ENCODE data around the gene PKN2. TPM values are rescaled to one million over a fixed set of nuclear protein-coding genes. Genes with fewer than 3 reads are reported as not detected.

Gene PKN2
- total RNA-seq, 1 donor from 2014 or later: 72.8 TPM

DNA sequence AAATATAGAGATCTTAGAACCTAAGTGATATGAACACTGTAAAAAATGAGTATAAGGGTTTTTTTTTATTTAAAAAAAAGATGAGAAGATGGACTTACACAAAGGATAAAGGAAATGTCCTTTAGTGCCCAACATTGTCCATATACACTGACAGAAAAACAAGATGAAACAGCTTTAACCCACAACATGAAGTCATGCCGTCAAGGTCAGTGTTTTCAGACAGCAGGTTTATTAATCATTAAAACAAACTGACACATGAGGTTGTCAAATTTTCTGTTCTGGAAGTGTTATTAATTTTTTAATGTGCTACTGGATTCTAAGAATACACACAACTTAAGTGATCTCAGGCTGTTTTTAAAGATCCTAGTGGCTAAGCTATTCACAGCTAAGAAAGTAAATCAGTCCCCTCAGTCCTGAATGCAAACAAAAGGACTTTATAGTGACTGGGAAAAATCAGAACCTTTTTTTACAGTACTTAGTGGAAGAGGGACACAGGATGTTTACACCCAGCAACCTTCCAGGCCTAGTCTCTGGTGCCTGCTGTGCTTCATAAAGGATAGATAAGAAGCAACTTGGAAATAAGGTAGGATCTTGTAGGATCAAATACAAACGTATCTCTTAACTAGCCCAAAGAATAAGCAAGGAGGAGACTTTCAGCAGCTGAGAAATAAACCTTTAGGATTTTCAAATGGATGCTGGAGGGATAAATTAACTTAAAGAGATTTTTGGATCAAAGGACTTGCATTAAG lies 21.9 kb upstream of the PKN2 start:
- no peak overlapping the region for H3K4me3 Mint-ChIP-seq (ENCODE audit: low read depth)
- H3K9me3 Mint-ChIP-seq (ENCODE audit: low read depth): no peaks in the 10 kb centered on the region
- H3K27me3 Mint-ChIP-seq: no peaks in the 10 kb centered on the region
- TF ChIP-seq CTCF (IDR thresholded peaks at IDR 0.05; ENCODE audit: unreplicated experiment): no peak
- no peaks in the 10 kb centered on the region for H3K36me3 Mint-ChIP-seq (ENCODE audit: insufficient read depth)
- peaks cover 2% of the 10 kb centered on the region for H3K4me1 Mint-ChIP-seq (ENCODE audit: low read depth)
- no peak for DNase-seq (ENCODE audit: low spot score, unreplicated experiment)
- no peak overlapping the region for H3K27ac Mint-ChIP-seq

- H3K27me3 Mint-ChIP-seq: no peaks in the 10 kb centered on the region
- peaks cover 2% of the 10 kb centered on the region for H3K4me1 Mint-ChIP-seq (ENCODE audit: low read depth)
- H3K4me3 Mint-ChIP-seq (ENCODE audit: low read depth): no peak overlapping the region
- DNase-seq (ENCODE audit: low spot score, unreplicated experiment): no peak
- TF ChIP-seq CTCF (IDR thresholded peaks at IDR 0.05; ENCODE audit: unreplicated experiment): no peak
- no peaks in the 10 kb centered on the region for H3K9me3 Mint-ChIP-seq (ENCODE audit: low read depth)
- no peaks in the 10 kb centered on the region for H3K36me3 Mint-ChIP-seq (ENCODE audit: insufficient read depth)
- H3K27ac Mint-ChIP-seq: no peak overlapping the region
These were observed 21.4 kb upstream of the PKN2 start for GRCh38 chr1:88662723-88663122.

GRCh38 chr1:88668405-88668804 lies 15.7 kb upstream of the PKN2 start:
- Mint-ChIP-seq H3K27me3 (no peaks in the 10 kb centered on the region), H3K4me3 (ENCODE audit: low read depth) (no peak overlapping the region), H3K4me1 (ENCODE audit: low read depth) (no peaks in the 10 kb centered on the region), H3K27ac (no peak overlapping the region), H3K9me3 (ENCODE audit: low read depth) (no peaks in the 10 kb centered on the region), H3K36me3 (ENCODE audit: insufficient read depth) (no peaks in the 10 kb centered on the region)
- no peak for DNase-seq (ENCODE audit: low spot score, unreplicated experiment)
- no peak for TF ChIP-seq CTCF (IDR thresholded peaks at IDR 0.05; ENCODE audit: unreplicated experiment)

GRCh38 chr1:88670462-88670861 lies 13.6 kb upstream of the PKN2 start:
- Mint-ChIP-seq H3K36me3 (ENCODE audit: insufficient read depth) (no peaks in the 10 kb centered on the region), H3K4me1 (ENCODE audit: low read depth) (no peaks in the 10 kb centered on the region), H3K4me3 (ENCODE audit: low read depth) (no peak overlapping the region), H3K27ac (no peak overlapping the region), H3K27me3 (no peaks in the 10 kb centered on the region), H3K9me3 (ENCODE audit: low read depth) (no peaks in the 10 kb centered on the region)
- DNase-seq (ENCODE audit: low spot score, unreplicated experiment): no peak
- no peak for TF ChIP-seq CTCF (IDR thresholded peaks at IDR 0.05; ENCODE audit: unreplicated experiment)

- no peaks in the 10 kb centered on the region for H3K9me3 Mint-ChIP-seq (ENCODE audit: low read depth)
- H3K27me3 Mint-ChIP-seq: no peaks in the 10 kb centered on the region
- no peaks in the 10 kb centered on the region for H3K36me3 Mint-ChIP-seq (ENCODE audit: insufficient read depth)
- no peak for DNase-seq (ENCODE audit: low spot score, unreplicated experiment)
- no peak overlapping the region for H3K27ac Mint-ChIP-seq
- no peak for TF ChIP-seq CTCF (IDR thresholded peaks at IDR 0.05; ENCODE audit: unreplicated experiment)
- no peaks in the 10 kb centered on the region for H3K4me1 Mint-ChIP-seq (ENCODE audit: low read depth)
- no peak overlapping the region for H3K4me3 Mint-ChIP-seq (ENCODE audit: low read depth)
These were observed 10.6 kb upstream of the PKN2 start for GRCh38 chr1:88673446-88673845.
